ENCODE measurements around the gene SLC30A1. TPM values are rescaled to one million over a fixed set of nuclear protein-coding genes. Genes with fewer than 3 reads are reported as not detected.

Gene SLC30A1
- total RNA-seq = 23.7 and 31.1 TPM in 2 replicates

GRCh38 chr1:211578640-211579439 lies at the start of gene SLC30A1:
SLC30A1 (minus strand) TSS chr1:211579161; CDS start chr1:211578612, 549 bp downstream.

Other genes with a start within 250 kb of the SLC30A1 start
- gene RD3, start 87.0 kb downstream of the SLC30A1 start, total RNA-seq = not detected in 2 replicates
- 0.25 and 3.1 TPM in 2 replicates for gene NEK2, start 96.5 kb upstream of the SLC30A1 start, total RNA-seq